ENCODE results near the gene MYOM1.
"Not testable (repeated sequence)": the region's sequence is repeated elsewhere in the genome, so short reads cannot be mapped to it uniquely, and the experiment has no call there.

MYOM1 gene

DNA sequence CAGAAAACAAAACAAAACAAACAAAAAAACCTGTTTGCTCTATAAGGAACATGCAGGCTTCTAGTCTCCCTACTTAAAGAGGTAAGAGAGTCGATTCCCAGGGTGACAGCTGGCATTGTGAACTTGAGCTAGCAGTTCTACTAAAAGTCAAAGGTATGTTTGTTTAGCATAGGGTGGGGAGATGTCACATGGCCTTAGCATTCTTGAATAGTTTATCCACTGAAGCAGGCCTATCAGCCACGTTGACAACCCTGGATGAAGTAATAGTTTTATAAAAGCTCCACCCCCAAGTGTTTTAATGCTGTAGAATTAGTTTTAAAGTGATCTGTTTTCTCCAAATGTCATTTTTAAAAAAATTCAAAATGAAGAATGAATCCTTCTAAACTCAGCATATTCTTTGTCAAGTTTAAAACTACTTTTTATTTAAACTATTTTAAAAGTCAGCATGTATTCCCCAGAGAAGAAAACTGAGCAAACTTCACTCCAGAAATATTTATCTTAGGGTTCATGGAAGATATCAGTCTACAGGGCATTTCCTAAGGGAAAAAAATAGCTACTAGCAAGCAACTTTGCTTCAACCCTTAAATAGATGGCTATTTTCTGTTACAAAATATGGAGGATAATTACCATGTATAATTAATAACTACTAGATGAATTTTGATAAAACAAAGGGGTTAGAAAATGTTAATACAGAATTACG lies 1.7 kb downstream of the MYOM1 start:
- no peak for DNase-seq

DNA sequence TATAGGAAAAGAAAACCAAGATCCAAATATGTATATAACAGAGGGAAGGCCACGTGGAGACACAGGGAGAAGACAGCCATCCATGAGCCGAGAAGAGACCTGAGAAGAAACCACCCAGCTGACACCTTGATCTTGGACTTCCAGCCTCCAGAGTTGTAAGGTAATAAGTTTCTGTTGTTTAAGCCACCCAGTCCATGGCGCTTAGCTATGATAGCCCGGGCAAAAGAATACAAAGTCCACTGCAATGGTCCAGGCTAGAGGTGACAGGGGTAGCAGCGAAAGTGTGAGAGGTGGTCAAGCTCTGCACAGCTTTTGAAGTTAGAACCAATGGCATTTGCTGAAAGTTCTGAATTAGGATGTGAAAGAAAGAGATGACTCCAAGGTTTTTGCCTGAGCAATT lies 2.8 kb downstream of the MYOM1 start:
- no peak for DNase-seq

DNA sequence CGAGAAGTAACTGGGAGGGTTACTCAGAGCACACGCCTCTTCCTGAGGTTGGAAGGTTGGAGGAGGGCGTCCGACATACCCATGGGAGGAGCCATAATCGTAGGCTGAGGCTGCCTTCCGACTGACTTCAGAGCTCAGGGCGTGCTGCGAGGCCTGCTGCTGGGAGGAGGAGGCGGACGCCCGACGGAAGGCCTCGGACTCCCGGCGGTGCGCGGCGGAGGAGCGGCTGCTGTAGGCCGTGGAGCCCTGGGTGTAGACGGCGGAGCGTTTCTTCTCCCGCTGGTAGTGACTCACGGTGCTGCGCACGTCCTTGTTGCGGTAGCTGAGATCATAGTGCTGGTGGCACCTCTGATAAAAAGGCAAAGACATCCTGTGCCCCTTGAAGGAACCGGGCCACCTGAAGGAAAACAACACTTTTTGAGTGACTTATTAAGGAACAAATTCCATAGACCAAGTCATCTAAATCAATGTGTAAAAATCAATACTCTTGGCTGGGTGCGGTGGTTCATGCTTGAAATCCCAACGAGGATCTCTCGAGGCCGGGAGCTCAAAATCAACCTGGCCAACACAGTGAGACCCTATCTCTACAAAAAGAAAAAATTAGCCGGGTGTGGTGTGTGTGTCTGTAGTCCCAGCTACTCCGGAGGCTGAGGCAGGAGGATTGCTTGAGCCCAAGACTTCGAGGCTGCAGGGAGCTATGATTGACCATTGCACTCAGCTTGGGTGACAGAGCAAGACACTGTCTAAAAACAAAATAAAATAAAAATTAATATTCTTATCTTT lies 4.7 kb downstream of the MYOM1 start:
- DNase-seq = no peak

DNA sequence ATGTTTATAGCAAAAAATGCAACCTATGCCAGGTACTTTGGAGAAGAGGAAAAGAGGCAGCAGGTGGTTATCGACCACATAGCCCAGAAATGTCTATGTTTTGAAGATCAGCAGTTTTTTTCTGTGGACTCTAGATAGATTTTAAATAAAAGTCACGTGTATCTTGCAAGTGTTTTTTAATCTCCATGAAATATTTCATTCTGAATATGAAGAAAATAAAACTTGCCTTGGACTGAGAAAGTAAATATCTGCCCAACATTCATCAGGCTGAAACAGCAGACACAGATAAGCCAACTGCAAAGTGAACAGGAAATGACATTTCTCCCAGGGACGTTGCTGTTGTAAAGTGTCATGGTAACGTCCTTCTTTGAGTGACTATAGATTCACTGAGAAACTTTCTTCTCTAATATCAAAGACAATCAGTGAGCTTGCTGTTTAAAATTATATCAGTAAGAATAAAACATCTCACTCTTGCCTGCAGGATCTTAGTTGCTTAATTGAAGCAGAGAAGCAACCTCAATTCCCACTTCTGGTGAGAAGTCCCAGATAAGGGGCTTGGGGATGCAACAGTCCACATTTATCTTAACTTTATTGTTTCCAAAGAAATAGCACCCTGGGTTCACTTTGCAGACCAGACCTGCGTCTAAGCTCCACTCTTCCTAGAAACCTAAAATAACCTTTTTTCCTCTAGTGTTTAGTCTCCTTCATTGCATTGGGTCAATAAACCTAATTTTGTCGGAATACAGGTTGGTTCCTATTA lies 6.3 kb downstream of the MYOM1 start:
- DNase-seq = no peak

DNA sequence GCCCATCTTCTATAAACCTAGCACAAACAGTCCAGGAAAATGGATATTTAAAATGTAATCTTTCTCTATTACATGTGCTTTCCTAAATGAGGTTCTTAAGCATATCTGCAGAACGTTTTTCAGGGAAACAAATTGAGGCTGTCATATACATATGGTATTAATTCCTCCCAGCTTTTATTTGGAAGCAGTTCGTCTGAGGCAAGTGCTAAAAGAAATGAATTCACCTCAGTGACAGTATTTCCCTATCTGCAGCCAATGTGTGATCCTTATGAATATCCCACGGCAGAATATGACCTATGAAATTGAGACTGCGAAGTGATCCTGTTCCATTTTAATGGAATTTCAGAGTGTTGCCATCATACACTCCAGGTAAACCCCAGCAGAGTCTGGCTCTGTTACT lies 7.1 kb downstream of the MYOM1 start:
- DNase-seq = no peak

DNA sequence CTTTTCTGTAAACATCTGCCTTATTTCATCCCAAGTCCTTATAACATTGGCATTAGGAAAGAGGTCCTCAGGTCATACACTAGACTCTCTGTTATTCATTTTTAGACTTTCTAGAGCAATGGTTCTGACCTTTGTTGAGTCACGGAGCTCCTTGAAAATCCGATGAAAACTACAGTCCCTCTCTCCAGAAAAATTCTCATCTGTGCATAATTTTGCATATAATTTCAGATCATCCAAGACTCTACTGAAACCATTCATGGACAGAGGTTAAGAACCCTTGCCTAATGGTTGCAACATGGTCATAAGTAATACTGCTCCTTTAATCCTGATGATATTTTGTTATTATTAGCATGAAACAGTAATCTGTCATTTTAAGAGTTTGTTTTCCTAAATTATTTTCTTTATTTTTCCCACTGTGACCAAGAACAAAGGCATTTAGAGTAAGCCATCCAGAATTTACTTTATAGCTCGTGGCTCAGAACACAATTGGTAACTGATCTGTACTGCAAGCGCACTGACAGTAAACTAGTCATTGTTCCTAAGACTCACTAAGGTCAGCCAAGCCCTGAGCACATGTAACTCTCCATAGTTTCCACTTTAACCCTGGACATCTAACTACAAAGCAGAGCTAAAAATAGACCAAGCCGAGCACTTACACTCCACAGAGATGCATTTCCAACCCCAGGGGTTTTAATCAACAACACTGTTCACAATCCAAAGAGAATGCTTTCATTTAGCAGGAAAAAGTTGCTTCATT lies 8.4 kb downstream of the MYOM1 start:
- no peak for DNase-seq

DNA sequence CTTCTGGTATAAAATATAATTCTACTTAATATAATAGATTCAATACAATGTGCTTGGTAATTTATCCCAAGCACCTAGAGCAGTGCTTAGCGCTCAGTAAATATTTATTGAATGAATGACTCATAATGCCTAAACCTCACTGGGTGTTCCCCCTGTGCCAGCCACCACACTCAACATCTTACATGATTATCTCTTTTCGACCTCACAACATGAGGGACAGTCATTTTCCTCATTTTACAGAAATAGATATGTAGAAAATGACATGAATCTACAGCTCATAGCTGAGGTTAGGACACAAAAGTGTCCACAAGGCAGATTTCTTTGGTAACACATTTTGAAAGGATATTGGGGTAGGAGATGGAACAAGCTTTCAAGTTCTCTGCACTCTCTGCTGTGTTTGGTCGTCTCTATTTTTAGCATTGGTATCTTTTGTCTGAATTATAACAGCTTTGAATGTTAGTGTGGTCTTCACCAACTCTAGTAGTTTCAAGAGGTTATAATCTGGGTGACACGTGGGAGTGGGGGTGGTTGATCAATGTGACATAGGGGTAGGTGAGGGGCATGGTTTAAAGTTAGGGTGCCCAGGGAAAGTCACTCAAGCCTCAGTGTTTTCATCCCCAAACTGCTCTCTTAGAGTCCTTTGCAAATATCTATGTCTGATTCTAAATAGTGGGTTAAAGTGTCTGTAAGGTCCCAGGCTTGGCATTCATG lies 9.8 kb downstream of the MYOM1 start:
- no peak for DNase-seq

DNA sequence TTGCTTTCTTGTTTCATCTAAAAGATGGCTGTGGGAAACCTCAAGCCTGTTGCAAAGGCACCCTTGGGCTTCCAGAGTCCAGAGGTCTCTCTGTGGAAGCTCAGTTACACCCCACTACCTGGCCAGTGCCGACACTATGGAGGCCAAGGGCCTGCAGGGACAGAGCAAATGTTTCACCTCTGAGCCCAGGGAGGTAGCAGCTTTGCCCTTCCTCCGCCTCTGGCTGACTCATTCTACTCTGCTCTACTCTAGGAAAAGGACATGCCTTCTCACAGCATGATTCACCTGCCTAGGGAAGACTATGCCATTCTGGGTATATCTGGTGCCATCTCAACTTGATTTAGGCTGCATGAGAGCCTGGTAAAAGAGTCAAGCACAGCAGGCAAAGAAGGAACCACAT lies 12.2 kb downstream of the MYOM1 start:
- DNase-seq = no peak

DNA sequence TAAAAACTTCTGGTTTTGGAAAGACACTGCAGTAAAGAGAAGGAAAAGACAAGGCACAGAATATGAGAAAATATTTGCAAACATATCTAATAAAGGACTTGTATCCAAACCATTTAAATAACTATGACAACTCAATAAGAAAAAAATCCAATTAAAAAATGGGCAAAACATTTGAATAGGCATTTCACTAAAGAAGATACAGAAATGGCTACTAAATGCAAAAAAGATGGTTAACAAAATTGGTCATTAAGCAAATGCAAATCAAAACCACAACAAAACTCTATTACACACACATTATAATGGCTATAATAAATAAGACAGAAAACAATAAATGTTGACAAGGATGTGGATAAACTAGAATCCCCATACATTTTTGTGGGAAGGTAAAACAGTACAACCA lies 14.5 kb downstream of the MYOM1 start:
- DNase-seq = no peak

DNA sequence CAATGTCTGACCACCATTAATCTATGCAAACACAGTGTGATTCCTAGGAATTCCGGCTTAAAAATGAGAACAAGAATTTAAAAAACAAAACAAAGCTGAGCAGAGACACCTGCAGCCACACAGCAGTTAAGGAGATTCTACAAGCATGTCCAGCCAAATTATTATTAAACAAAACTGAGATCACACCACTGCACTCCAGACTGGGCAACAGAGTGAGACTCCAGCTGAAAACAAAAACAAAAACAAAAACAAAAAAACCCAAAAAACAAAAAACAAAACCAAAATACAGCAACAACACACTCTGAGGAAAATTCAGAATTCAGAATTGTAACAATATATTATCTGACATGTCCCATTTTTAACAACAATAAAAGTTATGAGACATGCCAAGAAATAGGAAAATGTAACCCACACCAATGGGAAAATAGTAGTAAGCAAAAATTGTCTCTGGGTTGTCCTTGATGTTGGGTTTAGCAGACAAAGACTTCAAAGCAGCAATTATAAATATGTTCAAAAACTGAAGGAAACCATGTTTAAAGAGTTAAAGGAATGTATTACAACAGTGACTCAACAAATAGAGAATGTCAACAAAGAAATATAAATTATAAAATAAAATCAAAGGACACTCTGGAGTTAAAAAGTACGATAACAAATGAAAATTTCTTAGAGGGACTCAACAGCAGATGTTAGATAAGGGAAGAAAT lies 19.7 kb downstream of the MYOM1 start:
- no peak for DNase-seq

DNA sequence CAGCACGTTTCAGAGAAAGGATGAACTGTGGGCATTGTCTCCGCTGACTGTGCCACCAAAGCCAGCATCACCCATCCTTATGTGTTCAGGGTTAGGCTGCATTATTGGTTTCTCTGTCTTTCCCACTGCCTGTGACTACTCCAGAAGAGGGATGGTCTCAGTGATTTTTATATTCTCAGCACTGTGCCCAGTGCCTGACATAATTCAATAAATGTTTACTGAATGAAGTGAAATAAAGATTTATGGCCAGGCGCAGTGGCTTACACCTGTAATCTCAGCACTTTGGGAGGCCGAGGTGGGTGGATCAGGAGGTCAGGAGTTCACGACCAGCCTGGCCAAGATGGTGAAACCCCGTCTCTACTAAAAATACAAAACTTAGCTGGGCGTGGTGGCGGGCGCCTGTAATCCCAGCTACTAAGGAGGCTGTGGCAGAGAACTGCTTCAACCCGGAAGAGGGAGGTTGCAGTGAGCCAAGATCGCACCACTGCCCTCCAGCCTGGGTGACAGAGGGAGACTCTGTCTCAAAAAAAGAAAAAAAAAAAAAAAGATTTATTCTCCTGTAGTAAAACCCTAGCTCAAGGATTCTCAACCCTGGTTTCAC lies 21.4 kb downstream of the MYOM1 start:
- not testable (repeated sequence) for DNase-seq

DNA sequence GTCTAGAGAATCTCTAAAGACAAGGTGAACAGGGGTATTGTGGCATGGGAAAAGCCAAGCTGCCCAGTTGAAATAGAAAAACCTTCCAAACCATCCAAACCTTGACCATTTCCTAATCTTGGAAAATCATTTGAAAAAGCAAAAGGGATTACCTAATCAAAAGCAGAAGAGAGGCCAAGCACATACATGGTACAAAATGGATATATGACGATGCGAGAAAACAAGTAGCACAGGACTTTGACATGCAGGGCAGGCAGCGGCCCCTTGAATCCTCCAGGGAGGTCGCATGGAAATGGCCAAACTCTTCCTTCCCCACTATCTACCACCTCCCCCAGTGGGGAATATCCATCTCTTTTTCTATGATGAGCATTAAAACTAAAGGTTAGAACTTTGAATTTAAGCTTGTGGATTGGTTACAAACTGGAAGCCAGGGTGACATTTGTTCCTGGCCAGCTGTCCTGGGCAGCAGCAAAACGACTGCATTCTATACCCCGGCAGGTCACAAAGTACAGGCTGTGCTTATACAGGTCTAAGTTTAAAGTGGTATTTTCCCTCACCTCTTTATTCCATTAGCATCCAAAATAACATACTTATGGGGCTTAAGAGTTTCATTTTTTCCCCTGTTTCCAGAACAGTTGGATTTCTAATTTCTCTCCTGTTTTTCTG lies 24.7 kb downstream of the MYOM1 start:
- no peak for DNase-seq

DNA sequence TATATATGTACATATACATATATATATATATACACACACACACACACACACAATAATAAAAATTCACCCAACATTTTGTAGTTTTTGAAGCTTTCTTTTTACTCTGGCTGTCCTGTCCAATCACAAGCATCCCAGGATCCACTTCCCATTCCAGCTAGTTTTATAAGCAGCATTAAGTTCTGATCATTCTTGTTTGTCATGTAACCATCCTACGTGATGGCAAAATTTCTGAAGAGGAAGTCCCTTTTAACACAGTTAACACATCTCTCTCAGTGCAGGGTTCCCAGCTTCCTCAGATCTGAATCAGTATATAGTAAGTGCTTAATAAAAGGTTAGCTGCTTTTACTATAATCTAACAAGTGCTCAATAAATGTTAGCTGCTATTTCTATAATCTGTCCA lies 26.4 kb downstream of the MYOM1 start:
- no peak for DNase-seq

DNA sequence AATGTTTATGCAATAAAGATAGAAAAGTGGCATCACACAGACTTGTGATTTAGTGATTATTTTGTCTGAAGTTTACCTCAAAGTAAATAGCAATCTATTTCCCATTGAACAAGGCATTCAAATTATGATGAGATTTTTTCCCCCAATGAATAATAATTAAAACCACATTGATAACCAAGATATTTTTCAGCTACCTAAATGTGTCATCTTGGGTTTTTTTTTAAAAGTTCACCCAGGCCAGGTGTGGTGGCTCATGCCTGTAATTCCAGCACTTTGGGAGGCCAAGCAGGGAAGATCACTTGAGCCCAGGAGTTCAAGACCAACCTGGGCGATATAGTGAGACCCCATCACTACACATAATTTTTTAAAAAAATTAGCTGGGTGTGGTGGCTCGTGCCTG lies 27.0 kb downstream of the MYOM1 start:
- DNase-seq = no peak

DNA sequence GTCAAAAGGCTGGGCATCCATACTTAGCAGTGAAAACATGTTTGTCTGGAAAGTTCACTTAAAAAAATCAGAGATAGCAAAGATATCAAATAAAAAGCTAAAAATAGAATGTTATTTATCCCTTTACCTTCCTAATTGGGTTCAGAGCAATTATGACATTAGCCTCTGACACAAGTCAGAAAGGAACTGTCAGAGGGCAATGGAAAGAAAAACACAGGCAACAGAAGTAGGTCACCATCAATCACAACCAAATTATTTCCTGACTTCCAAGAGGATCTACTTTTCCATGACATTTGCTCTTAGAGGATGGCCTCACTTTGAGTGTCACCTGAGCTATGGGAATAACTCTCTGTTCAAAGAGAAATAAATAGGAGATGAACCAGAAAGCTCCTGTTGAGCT lies 27.5 kb downstream of the MYOM1 start:
- no peak for DNase-seq

DNA sequence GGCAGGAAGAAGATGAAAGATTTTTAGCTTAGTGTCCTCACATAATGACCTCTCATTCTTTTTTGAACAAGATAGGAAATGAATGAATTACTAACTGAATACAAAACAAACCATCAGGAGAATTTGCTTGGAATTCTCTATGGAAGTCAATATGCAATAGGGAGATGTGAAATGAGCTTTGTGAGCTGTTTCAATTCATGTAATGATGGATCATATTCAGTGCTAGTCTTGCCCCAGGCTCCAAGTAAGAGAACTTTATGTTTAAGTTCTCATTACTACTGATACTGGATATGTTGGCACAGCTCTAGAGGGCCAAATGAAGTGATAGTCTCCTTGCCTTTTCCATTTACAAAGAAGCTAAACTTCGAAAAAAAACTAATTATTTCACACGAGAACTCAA lies 29.2 kb downstream of the MYOM1 start:
- no peak for DNase-seq

DNA sequence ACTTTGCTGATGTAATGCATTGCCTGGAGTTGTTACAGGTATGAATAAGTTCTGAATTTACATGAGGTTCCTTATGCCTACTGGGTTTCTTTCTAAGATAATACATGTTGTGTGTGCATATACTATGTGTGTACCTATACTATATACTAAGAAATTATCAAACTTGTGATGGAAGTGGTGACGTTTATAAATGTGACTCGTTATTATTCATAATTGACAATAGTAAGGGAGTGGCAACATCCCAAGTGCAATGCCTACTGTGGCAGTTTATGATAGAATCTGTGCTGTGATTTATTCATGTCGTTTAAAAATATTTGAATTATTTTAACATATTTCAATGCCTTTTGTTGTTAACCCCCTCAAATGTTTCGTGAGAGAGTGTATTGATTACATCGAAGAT lies 29.9 kb downstream of the MYOM1 start:
- no peak for DNase-seq

DNA sequence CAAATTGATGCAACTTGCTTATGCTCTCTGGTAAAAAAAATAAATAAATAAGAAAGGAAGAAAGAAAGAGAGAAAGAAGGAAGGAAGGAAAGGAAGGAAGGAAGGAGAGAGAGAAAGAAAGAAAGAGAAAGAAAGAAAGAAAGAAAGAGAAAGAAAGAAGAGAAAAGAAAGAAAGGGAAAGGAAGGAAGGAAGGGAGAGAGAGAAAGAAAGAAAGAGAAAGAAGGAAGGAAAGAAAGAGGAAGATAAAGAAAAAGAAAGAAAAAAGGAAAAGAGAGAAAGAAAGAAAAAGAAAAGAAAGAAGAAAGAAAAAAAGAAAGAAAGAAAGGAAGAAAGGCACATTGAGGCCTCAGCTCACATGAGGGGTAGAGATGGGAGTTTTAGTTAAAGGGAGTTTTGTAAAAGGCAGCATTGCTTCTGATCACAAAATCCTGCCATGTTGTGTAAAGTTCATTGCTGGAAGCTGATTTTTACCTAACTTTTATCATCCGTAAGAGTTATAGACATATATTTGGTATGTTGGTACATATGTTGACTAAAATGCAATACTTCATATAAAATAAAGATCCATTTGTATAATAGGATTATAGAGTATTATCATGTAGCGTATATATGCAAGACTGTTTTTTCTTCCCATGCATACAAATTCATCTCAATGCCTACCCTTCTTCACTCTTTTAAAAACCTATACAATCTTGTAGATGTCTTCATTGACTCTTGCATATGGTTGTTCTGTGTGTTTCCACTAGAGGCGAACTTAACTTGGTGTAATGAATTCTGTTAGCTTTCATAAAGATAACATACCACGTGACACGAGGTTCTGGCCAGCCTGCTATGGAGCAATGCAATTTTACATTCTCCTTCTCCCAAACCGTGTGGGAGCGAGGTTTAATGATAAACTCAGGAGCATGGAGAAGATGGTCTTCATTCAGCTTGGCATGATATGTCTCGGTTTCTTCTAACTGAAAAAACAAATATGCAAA lies 32.8 kb downstream of the MYOM1 start:
- DNase-seq = no peak

DNA sequence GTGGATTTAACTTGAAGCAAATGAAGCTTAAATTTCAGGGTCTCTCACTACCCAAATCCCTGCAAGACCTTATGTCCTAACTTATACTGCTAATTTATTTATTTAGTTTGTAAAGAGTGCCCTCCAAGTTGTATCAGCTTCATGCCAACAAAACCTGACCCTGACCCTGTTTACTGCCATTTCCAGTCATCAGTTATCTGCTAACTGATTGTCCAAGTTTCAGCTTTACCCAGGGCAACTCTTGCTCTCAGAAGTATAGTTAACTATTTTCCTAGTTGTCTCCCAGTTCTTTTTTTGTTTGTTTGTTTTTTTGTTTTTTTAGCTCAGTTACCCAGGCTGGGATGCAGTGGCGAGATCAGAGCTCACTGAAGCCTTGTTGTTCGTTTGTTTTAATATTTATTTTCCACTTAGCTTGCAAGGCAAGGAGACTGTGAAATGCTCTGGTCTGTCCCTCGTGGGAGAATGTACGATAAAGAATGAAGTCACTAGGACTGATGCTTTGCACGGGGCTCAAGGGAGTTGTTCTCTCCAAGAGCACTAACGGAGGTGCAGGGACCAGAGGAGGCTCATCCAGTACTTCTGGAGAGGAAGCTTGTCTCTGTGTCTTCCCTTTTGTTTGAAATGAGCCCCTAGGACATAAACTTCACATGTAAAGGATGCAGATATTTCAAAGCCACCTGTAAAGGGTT lies 35.3 kb downstream of the MYOM1 start:
- no peak for DNase-seq

All from stimulated activated CD4-positive, alpha-beta T cell treated with anti-CD3 and anti-CD28 coated beads, Interleukin-15, amount 100 ng/mL, for 24 hours (primary cell).